Glutamatergic neuron (in vitro differentiated cells): ENCODE measurements around the gene ZRANB2. TPM values are rescaled to one million over a fixed set of nuclear protein-coding genes. Genes with fewer than 3 reads are reported as not detected.

ENCODE experiments used
- DNase-seq: peaks from one replicate; pipeline ENCODE4 v3.0.0; 2022
- H3K27ac Mint-ChIP-seq: one replicate; pipeline ENCODE4 v1.8.0; 2020; ENCODE audit warnings: mild to moderate bottlenecking, mixed read lengths, inconsistent platforms; ENCODE audit not compliant: unreplicated experiment
- H3K27me3 Mint-ChIP-seq: one replicate; pipeline ENCODE4 v1.8.0; 2020; ENCODE audit warnings: mild to moderate bottlenecking, moderate library complexity, mixed read lengths, inconsistent platforms; ENCODE audit not compliant: unreplicated experiment
- H3K36me3 Mint-ChIP-seq: one replicate; pipeline ENCODE4 v1.8.0; 2020; ENCODE audit warnings: mild to moderate bottlenecking, mixed read lengths, inconsistent platforms; ENCODE audit not compliant: unreplicated experiment
- H3K4me1 Mint-ChIP-seq: one replicate; pipeline ENCODE4 v1.8.0; 2020; ENCODE audit warnings: mild to moderate bottlenecking, low read depth, mixed read lengths, inconsistent platforms; ENCODE audit not compliant: unreplicated experiment
- H3K4me3 Mint-ChIP-seq: one replicate; pipeline ENCODE4 v1.8.0; 2020; ENCODE audit warnings: mild to moderate bottlenecking, mixed read lengths, inconsistent platforms; ENCODE audit not compliant: unreplicated experiment
- H3K9me3 Mint-ChIP-seq: one replicate; pipeline ENCODE4 v1.8.0; 2020; ENCODE audit warnings: mild to moderate bottlenecking, moderate library complexity, mixed read lengths, inconsistent platforms; ENCODE audit not compliant: unreplicated experiment
- CTCF ChIP-seq: fragments of 200-600 bp; sonication (generic); IDR thresholded peaks from one replicate; pipeline ENCODE4 v1.5.0; 2021; ENCODE audit not compliant: partially characterized antibody, unreplicated experiment
- total RNA-seq: library from RNA; stranded (reverse); fragmentation: NEBNext Ultra II Directional; extraction: Animal tissue kit (Norgen Biotek cat#: 25700); gene quantifications from one replicate; pipeline ENCODE4 v1.2.1, GENCODE V29; 2021; ENCODE audit not compliant: unreplicated experiment

ZRANB2 gene
- total RNA-seq, 1 donor from 2014 or later, result 81.0 TPM

- no peaks in the 10 kb centered on the region for H3K4me1 Mint-ChIP-seq
- no peak for TF ChIP-seq CTCF
- H3K4me3 Mint-ChIP-seq, result no peak overlapping the region
- peaks cover 3% of the 10 kb centered on the region for H3K27me3 Mint-ChIP-seq
- H3K9me3 Mint-ChIP-seq, result no peaks in the 10 kb centered on the region
- no peak overlapping the region for H3K27ac Mint-ChIP-seq
- H3K36me3 Mint-ChIP-seq, result no peaks in the 10 kb centered on the region
- DNase-seq, result no peak
Observed at GRCh38 chr1:71087060-71087459, 6.2 kb upstream of the ZRANB2 start.

GRCh38 chr1:71086331-71086730 lies 5.5 kb upstream of the ZRANB2 start:
- no peak for DNase-seq
- H3K4me3 Mint-ChIP-seq, result no peak overlapping the region
- no peaks in the 10 kb centered on the region for H3K9me3 Mint-ChIP-seq
- peaks cover 2% of the 10 kb centered on the region for H3K4me1 Mint-ChIP-seq
- no peak for TF ChIP-seq CTCF
- no peak overlapping the region for H3K27ac Mint-ChIP-seq
- H3K36me3 Mint-ChIP-seq, result no peaks in the 10 kb centered on the region
- peaks cover 5% of the 10 kb centered on the region for H3K27me3 Mint-ChIP-seq

- no peak overlapping the region for H3K27ac Mint-ChIP-seq
- H3K9me3 Mint-ChIP-seq, result no peaks in the 10 kb centered on the region
- no peak overlapping the region for H3K4me3 Mint-ChIP-seq
- DNase-seq, result no peak
- H3K27me3 Mint-ChIP-seq, result peaks cover 5% of the 10 kb centered on the region
- TF ChIP-seq CTCF, result no peak
- no peaks in the 10 kb centered on the region for H3K36me3 Mint-ChIP-seq
- H3K4me1 Mint-ChIP-seq, result peaks cover 4% of the 10 kb centered on the region
Observed at GRCh38 chr1:71083271-71083670, 2.4 kb upstream of the ZRANB2 start.

DNA sequence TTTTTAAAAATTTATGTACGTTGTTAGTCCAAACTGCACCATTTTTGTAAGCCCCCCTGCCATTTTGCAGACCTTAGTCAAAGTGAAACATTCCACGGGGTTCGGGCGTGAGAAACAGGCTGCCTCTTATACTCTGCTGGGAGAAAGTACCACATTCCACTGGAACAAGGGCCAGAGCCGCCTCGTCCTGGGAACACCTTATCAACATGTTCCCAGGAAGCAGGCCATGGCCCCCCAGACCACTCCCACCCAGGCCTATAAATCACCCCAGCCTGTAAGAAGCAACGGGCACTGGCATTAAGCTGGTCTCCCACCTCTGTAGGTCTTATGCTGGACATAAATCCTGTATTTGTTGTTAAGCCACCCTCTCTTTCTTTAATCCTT lies 854 bp upstream of the ZRANB2 start:
- H3K27ac Mint-ChIP-seq, result no peak overlapping the region
- TF ChIP-seq CTCF, result no peak
- DNase-seq, result no peak

DNA sequence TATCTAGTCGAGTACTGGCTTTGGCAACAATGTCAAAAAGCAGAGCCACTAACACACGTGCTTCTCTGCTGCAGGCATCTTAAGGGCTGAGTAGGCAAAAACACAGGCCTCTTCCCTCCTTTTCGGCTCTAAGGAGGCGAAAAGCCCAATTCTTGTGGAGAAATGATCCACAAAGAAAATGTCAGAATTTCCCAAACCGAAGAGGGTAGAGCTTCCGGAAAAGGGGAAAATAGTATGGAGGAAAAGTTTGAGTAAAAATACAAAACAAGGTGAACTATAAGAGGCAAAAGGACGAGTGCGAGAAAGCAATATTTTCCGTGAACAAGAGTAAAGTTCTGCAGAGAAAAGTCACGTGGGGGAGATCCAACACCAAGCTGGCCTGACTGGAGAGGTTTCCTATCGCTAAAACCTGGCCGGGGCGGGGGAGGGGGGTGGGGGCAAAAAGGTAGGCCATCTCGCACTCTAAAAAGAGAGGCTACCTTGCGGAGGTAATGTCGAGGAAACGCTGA lies 551 bp downstream of the ZRANB2 start:
- peaks cover 5% of the 10 kb centered on the region for H3K27me3 Mint-ChIP-seq
- peaks cover 4% of the 10 kb centered on the region for H3K4me1 Mint-ChIP-seq
- H3K4me3 Mint-ChIP-seq, result peak overlapping the region; percentile 90
- no peaks in the 10 kb centered on the region for H3K36me3 Mint-ChIP-seq
- peak overlapping the region; percentile 40 for H3K27ac Mint-ChIP-seq
- no peaks in the 10 kb centered on the region for H3K9me3 Mint-ChIP-seq
- no peak for DNase-seq
- TF ChIP-seq CTCF, result no peak

More for the DNA sequence above, 854 bp upstream of the ZRANB2 start:
- Mint-ChIP-seq H3K27me3 (peaks cover 5% of the 10 kb centered on the region), H3K9me3 (no peaks in the 10 kb centered on the region), H3K4me3 (peak overlapping the region; percentile 81), H3K36me3 (no peaks in the 10 kb centered on the region), H3K4me1 (peaks cover 4% of the 10 kb centered on the region)
